ENCODE data around the gene RBM7.

DNA sequence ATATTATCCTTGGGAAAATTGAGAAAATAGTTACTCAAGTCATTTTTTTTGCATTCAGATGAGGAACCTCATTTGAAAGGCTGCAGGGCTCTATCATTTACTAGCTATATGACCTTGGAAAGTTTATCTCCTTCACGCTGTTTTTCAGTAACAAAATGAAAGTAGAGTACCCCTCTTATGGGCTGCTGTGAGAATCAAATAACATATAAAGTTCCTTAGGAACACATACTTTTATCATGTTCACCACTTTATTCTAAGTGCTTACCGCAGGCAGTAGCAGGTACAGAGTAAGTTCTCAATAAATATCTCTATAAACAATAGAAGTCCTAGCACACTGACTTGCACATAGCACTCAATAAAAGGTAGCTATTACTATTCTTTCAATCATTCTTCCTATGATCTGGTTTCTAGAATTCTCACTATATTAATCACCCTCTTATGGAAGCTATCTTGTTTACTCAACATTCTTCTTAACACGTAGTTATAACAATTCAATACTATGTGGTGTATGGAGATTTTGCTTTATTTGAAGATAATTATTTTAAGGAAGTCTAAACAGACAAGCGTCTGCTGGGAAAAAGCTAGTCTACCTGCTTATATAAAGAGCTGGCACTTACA lies 2.1 kb upstream of the RBM7 start:
- TF ChIP-seq, protein P1, sequence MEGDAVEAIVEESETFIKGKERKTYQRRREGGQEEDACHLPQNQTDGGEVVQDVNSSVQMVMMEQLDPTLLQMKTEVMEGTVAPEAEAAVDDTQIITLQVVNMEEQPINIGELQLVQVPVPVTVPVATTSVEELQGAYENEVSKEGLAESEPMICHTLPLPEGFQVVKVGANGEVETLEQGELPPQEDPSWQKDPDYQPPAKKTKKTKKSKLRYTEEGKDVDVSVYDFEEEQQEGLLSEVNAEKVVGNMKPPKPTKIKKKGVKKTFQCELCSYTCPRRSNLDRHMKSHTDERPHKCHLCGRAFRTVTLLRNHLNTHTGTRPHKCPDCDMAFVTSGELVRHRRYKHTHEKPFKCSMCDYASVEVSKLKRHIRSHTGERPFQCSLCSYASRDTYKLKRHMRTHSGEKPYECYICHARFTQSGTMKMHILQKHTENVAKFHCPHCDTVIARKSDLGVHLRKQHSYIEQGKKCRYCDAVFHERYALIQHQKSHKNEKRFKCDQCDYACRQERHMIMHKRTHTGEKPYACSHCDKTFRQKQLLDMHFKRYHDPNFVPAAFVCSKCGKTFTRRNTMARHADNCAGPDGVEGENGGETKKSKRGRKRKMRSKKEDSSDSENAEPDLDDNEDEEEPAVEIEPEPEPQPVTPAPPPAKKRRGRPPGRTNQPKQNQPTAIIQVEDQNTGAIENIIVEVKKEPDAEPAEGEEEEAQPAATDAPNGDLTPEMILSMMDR (IDR thresholded peaks at IDR 0.05) = no peak
- no peak for TF ChIP-seq POLR2A (IDR thresholded peaks at IDR 0.05)
